ENCODE data around the gene BBS9.

The BBS9 gene

GRCh38 chr7:33612442-33612841 lies 483.1 kb downstream of the BBS9 start:
- ATAC-seq (no peak), DNase-seq (no peak)

- DNase-seq: no peak
- ATAC-seq: no peak
These were observed 485.2 kb downstream of the BBS9 start for GRCh38 chr7:33614357-33615117.

GRCh38 chr7:33616752-33617151 lies 487.4 kb downstream of the BBS9 start:
- no peak for ATAC-seq
- no peak for DNase-seq

GRCh38 chr7:33619264-33619663 lies 489.9 kb downstream of the BBS9 start:
- ATAC-seq: no peak

DNA sequence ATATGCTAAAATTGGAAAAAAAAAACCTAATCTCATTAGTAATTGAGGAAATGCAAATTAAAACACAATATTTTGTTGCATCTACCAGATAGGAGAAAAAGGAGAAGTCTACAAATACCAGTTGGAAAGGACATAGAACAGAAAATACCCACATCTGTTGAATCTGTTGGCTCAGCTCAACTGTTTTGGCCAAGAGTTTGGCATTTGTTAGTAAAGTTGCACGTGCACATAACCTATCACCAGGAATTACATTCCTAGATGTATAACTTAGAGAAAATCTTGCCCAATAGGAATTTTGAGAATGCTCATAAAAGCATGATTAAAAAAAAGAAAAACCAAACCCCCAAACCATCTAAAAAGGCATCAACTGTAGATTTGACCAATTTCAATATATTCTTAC lies 493.9 kb downstream of the BBS9 start:
- no peak for DNase-seq
- no peak for ATAC-seq

More at GRCh38 chr7:33619264-33619663, 489.9 kb downstream of the BBS9 start:
- no peak for DNase-seq

- ATAC-seq: no peak
- DNase-seq: no peak
These were observed 494.9 kb downstream of the BBS9 start for GRCh38 chr7:33624215-33624614.

DNA sequence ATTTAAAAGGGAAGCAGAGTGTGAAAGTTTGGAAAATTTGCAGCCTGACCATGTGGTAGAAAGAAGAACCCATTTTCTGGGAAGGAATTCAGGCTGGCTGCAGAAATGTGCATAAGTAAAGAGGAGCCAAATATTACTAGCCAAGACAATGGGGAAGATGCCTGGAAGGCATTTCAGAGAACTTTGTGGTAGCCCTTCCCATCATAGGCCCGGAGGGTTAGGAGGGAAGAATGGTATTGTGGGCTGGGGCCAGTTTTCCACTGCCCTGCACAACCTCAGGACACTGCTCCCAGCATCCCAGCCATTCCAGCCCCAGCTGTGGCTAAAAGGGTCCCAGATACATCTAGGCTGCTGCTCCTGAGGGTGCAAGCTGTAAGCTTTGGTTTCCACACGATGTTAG lies 497.5 kb downstream of the BBS9 start:
- no peak for DNase-seq
- no peak for ATAC-seq

DNA sequence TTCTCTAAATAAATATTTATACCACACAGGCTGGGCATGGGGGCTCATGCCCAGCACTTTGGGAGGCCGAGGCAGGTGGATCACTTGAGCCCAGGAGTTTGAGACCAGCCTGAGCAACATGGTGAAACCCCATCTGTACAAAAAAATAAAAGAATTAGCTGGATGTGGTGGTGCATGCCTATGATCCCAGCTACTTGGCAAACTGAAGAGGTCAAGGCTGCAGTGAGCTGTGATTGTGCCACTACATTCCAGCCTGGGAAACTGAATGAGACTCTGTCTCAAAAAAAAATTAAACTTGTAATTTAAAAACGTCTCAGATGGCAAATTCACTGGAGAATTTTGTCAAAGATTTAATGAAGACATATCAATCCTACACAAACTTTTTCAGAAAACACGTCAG lies 498.4 kb downstream of the BBS9 start:
- ATAC-seq (no peak), DNase-seq (no peak)

DNA sequence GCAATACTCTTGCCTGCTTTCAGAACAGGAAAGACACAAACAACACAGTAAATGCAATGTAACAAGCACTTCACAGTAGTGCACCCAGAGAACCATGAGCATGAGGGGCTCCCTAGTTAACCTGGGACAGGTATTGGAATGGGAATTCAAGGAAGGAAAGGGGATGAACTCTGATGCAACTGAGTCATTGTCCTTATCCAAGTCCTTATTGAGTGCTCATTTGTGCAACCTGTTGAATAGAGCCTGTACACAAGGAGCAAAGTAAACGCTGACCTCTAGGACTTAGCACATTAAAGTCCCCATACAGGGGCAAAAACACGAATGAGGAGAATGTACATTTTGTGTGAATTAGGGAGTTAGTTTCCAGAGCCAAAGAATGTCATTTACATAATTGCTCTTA lies 499.5 kb downstream of the BBS9 start:
- DNase-seq: no peak
- no peak for ATAC-seq

DNA sequence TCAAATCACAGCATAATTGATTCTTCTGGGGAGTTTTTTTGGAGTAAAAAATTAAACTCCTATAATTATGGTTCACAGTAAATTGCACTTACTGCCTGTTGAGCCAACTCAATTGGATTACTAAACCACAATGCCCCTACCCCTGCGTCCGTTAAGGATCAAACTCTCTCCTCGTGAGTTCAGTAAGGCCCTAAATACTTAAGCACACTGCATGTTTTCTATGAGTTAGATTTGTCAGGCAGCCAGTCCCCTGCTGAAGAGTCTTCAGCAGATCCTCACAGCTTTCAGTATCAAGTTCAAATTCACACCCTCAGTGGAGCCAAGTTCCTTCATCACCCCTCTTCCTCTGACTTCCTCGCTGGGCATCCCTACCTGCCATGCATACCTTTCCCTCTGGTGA lies 501.0 kb downstream of the BBS9 start:
- ATAC-seq: no peak

GRCh38 chr7:33632322-33632721 lies 503.0 kb downstream of the BBS9 start:
- DNase-seq: no peak
- ATAC-seq: no peak

More for the DNA sequence above, 501.0 kb downstream of the BBS9 start:
- DNase-seq: no peak

GRCh38 chr7:33632840-33633525 lies 503.6 kb downstream of the BBS9 start:
- ATAC-seq: no peak
- no peak for DNase-seq

- DNase-seq: no peak
- no peak for ATAC-seq
These were observed 505.2 kb downstream of the BBS9 start for GRCh38 chr7:33634606-33635005.

- DNase-seq (no peak), ATAC-seq (no peak)
These were observed 507.0 kb downstream of the BBS9 start for GRCh38 chr7:33636359-33636758.

DNA sequence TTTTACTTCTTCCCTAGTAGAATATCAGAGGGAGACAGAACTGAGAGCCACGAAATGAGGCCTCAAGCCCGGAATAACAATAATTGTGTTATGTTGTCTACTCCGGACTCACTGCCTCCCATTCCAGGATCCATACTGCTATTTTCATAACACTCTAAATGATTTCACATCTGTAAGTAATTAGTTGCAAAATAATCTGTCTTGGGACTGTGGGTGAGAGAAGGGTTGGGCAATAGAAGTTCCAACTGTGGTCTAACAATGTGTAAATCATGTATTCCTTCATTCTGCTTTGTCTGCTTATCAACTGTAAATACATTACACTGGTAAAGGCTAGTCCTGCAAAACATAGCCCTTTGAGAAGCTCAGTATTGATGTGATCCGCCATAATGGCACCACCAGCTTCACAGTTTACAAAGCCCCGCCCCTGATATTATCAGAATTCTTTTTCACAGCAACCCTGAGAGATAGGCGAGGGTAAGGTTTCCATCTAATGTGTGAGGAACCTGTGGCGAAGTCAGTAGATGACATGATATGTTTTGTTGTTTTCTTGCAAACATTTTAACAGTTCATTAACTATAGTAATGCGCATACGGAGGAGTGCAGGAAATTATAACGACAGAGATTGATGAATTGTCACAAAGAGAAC lies 510.3 kb downstream of the BBS9 start:
- ATAC-seq: no peak
- no peak for DNase-seq

DNA sequence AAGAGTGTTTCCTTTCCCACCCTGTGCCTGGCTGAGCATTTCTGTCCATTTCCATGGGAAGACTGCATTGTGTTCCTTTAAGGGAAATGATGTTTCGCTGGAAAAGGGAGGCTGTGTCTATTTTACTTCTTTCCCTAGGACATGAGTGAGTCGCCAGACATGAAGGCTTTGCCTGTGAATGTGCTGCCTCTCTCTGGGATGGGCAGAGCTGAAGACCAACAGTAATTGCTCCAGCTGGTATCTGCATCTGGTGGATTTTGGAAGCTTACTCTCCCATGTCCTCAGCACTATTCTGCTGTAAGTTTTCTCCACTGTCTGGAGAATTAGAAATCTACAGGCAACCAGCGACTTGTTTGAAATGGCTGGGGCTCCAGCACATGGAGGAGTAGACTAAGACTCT lies 511.4 kb downstream of the BBS9 start:
- DNase-seq (no peak), ATAC-seq (no peak)

DNA sequence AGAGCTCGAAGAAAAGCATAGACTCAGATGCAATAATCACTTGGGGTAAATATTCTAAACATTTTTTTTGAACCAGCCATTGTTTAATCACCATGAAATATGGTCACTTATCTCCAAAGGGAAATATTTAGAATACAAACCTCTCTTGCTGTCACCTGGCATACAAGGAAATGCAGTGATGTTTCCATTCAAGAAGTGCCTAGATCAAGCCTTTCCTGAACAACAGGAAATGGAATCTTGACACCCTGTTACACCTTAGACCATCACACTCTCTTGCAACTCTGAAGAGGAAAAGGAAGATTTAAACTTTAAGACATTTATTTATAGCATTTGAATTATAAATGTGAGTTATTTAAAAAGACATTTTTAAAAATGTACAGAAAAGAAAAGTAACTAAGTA lies 512.9 kb downstream of the BBS9 start:
- no peak for ATAC-seq
- DNase-seq: no peak

DNA sequence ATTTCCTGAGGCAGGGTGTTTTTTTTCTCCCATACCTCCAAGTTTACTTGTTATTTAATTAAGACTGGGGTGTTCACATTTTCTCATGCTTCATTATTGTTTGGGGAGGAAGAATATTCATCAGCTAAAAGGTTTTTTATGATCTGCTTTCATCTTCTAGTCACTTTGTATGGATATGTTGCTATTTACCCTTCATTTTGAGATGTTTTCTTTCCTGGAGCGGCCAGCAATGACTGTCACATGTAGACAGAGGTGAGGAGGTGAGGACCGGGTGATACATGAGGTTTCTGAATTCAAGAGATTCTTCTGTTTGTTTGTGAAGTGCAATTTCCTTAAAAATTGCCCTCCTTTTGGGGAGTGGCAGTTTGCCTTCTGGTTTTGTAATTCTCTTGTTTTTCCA lies 514.2 kb downstream of the BBS9 start:
- no peak for DNase-seq
- no peak for ATAC-seq

DNA sequence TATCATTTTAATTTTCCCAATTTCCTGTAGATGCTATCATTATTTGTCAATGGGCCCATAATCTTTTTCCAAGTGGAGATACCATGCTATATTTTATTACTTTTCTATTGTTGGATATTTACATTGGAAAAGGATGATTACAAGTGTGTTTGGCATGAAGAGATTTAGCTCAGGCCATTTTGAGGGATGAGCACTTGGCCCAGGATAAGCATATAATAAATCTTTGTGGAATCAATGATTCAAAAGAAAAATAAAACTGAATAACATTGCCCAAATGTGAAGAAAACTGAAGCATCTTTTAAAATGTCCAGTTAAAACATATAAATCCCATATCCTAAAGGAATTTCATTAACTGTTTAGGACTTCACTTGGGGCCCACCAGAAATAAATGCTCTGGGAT lies 515.1 kb downstream of the BBS9 start:
- no peak for ATAC-seq
- no peak for DNase-seq

- ATAC-seq (no peak), DNase-seq (no peak)
These were observed 515.7 kb downstream of the BBS9 start for GRCh38 chr7:33645104-33645503.

GRCh38 chr7:33646166-33646565 lies 516.8 kb downstream of the BBS9 start:
- no peak for DNase-seq
- ATAC-seq: no peak

- DNase-seq (no peak), ATAC-seq (no peak)
These were observed 517.6 kb downstream of the BBS9 start for GRCh38 chr7:33646891-33647391.
